SK-N-SH (cell line): ENCODE measurements around the gene FKBP2. TPM values are rescaled to one million over a fixed set of nuclear protein-coding genes. Genes with fewer than 3 reads are reported as not detected.

Experiments
- CTCF ChIA-PET: fragments of 300-600, 350-600 bp; formaldehyde crosslinking; extraction: SDS; loops from one replicate; lab custom pipeline; 2021; lab: Yijun Ruan, JAX
- POLR2A ChIA-PET: fragments of 350-600 bp; sonication (Branson Sonifier 250); formaldehyde crosslinking; extraction: SDS; loops from one replicate; lab custom pipeline; 2020; ENCODE audit warnings: antibody characterized with exemption, inconsistent platforms; lab: Yijun Ruan, JAX
- DNase-seq: peaks from one replicate; pipeline ENCODE4 v3.0.0; 2012
- H2AFZ ChIP-seq: fragments of 200-600 bp; sonication (generic); 2 replicates; pipeline ENCODE4 v1.8.1; 2016; ENCODE audit warnings: antibody characterized with exemption, mild to moderate bottlenecking, low read depth
- H3F3A ChIP-seq: fragments of 200-600 bp; sonication (generic); replicated peaks from 2 replicates; pipeline ENCODE3; 2016; ENCODE audit warnings: antibody characterized with exemption, mild to moderate bottlenecking; ENCODE audit not compliant: insufficient read depth
- H3K27ac ChIP-seq, 2 experiments: fragments of 200-500 bp in 1 of 2; fragments of 200-600 bp in 1 of 2; sonication (Bioruptor generic) in 1 of 2; sonication (generic), shearing (Covaris generic) in 1 of 2; 2 replicates each; pipeline versions ENCODE4 v1.5.1 to v1.6.1; 2014 to 2016; ENCODE audit warnings: low read depth in 2 of 2, inconsistent platforms in 1 of 2, low read length in 1 of 2, mild to moderate bottlenecking in 1 of 2, mixed read lengths in 1 of 2
- H3K27me3 ChIP-seq: fragments of 200-600 bp; sonication (generic), shearing (Covaris generic); 2 replicates; pipeline ENCODE4 v1.6.1; 2016; ENCODE audit warnings: mixed run types; ENCODE audit not compliant: insufficient read depth
- H3K36me3 ChIP-seq, 2 experiments: fragments of 200-500 bp in 1 of 2; fragments of 200-600 bp in 1 of 2; sonication (Bioruptor generic) in 1 of 2; sonication (generic) in 1 of 2; replicated peaks in 1 of 2; 2 replicates each; pipeline versions ENCODE3 to v1.5.1; 2014 to 2016; ENCODE audit warnings: low read length in 1 of 2, mild to moderate bottlenecking in 1 of 2; ENCODE audit not compliant: insufficient read depth in 2 of 2, control insufficient read depth in 1 of 2
- H3K4me1 ChIP-seq, 2 experiments: fragments of 200-500 bp in 1 of 2; fragments of 200-600 bp in 1 of 2; sonication (Bioruptor generic) in 1 of 2; sonication (generic), shearing (Covaris generic) in 1 of 2; 2 replicates each; pipeline versions ENCODE4 v1.5.1 to v1.6.1; 2014 to 2016; ENCODE audit warnings: low read depth in 1 of 2, low read length in 1 of 2, mixed run types in 1 of 2; ENCODE audit not compliant: insufficient read depth in 2 of 2, control insufficient read depth in 1 of 2
- H3K4me2 ChIP-seq: fragments of 200-600 bp; sonication (generic), shearing (Covaris generic); 2 replicates; pipeline ENCODE4 v1.6.1; 2017; ENCODE audit warnings: mixed run types
- H3K4me3 ChIP-seq, 2 experiments: fragments of 200-500 bp in 1 of 2; fragments of 200-600 bp in 1 of 2; sonication (Bioruptor generic) in 1 of 2; sonication (generic), shearing (Covaris generic) in 1 of 2; 2 replicates each; pipeline versions ENCODE4 v1.5.1 to v1.8.1; 2014 to 2016; ENCODE audit warnings: low read depth in 2 of 2, inconsistent platforms in 1 of 2, low read length in 1 of 2, mild to moderate bottlenecking in 1 of 2, mixed read lengths in 1 of 2, moderate library complexity in 1 of 2
- H3K79me2 ChIP-seq: fragments of 200-600 bp; sonication (generic); 2 replicates; pipeline ENCODE4 v1.8.1; 2017; ENCODE audit warnings: mild to moderate bottlenecking; ENCODE audit not compliant: insufficient read depth
- H3K9ac ChIP-seq: fragments of 200-600 bp; sonication (generic); 2 replicates; pipeline ENCODE4 v1.6.1; 2017; ENCODE audit warnings: mixed run types
- H3K9me2 ChIP-seq: fragments of 200-600 bp; sonication (generic); 2 replicates; pipeline ENCODE4 v1.6.1; 2017; ENCODE audit warnings: mixed run types
- H3K9me3 ChIP-seq: fragments of 200-600 bp; sonication (generic); 2 replicates; pipeline ENCODE4 v1.6.1; 2017; ENCODE audit warnings: mixed run types, mild to moderate bottlenecking, moderate library complexity
- H4K20me1 ChIP-seq: fragments of 200-600 bp; sonication (generic); 2 replicates; pipeline ENCODE4 v1.6.1; 2017; ENCODE audit warnings: mild to moderate bottlenecking, mixed run types; ENCODE audit not compliant: insufficient read depth
- CHD2 ChIP-seq: fragments of 150-350 bp; IDR thresholded peaks from 2 replicates; pipeline ENCODE4 v1.6.1; 2018; ENCODE audit warnings: low read length; ENCODE audit not compliant: partially characterized antibody
- CTCF ChIP-seq: fragments of 200-600 bp; sonication (generic); IDR thresholded peaks from 2 replicates; pipeline ENCODE4 v1.6.1; 2017; ENCODE audit warnings: antibody characterized with exemption, mild to moderate bottlenecking, moderate library complexity
- EP300 ChIP-seq, 2 experiments: IDR thresholded peaks; 2 replicates each; pipeline versions ENCODE4 v1.4.0 to v1.6.1; 2012; ENCODE audit warnings: borderline replicate concordance in 1 of 2, low read depth in 1 of 2, low read length in 1 of 2
- EZH2phosphoT487 ChIP-seq: fragments of 200-600 bp; sonication (generic); IDR thresholded peaks from 2 replicates; pipeline ENCODE4 v1.6.1; 2017; ENCODE audit warnings: low read depth, mixed run types, mild to moderate bottlenecking, antibody characterized with exemption, moderate library complexity, borderline replicate concordance
- GATA2 ChIP-seq: sonication (generic); formaldehyde crosslinking; IDR thresholded peaks from 2 replicates; pipeline ENCODE4 v1.5.0; 2020; ENCODE audit warnings: mild to moderate bottlenecking, missing genetic modification reagents
- IRF3 ChIP-seq: fragments of 150-350 bp; IDR thresholded peaks from 2 replicates; pipeline ENCODE4 v1.6.1; 2016; ENCODE audit warnings: mild to moderate bottlenecking, low read depth, low read length
- JUND ChIP-seq: IDR thresholded peaks from 2 replicates; pipeline ENCODE4 v1.4.0; 2012
- MEF2A ChIP-seq: IDR thresholded peaks from 2 replicates; pipeline ENCODE4 v1.4.0; 2012; ENCODE audit warnings: low read depth, borderline replicate concordance
- MXI1 ChIP-seq: IDR thresholded peaks from 2 replicates; pipeline ENCODE4 v1.6.1; 2012; ENCODE audit warnings: mild to moderate bottlenecking, low read depth, low read length, improper control_type of control experiment
- NFIC ChIP-seq: IDR thresholded peaks from 2 replicates; pipeline ENCODE4 v1.4.0; 2012; ENCODE audit warnings: borderline replicate concordance
- NRF1 ChIP-seq: IDR thresholded peaks from 2 replicates; pipeline ENCODE4 v1.6.1; 2012; ENCODE audit warnings: low read depth, mild to moderate bottlenecking, low read length
- PBX3 ChIP-seq: IDR thresholded peaks from 2 replicates; pipeline ENCODE4; 2012
- POLR2AphosphoS5 ChIP-seq: IDR thresholded peaks from 2 replicates; pipeline ENCODE4 v1.6.1; 2012; ENCODE audit warnings: low read depth, low read length
- RCOR1 ChIP-seq: fragments of 150-350 bp; IDR thresholded peaks from 2 replicates; pipeline ENCODE4 v1.6.1; 2017; ENCODE audit warnings: antibody characterized with exemption, low read length
- REST ChIP-seq: IDR thresholded peaks from 2 replicates; pipeline ENCODE4 v1.6.1; 2012; ENCODE audit warnings: mild to moderate bottlenecking, low read depth, low read length, moderate library complexity
- RXRA ChIP-seq: IDR thresholded peaks from 2 replicates; pipeline ENCODE4 v1.4.0; 2012; ENCODE audit warnings: low read depth, mild to moderate bottlenecking, borderline replicate concordance
- SMC3 ChIP-seq: IDR thresholded peaks from 2 replicates; pipeline ENCODE4 v1.6.1; 2012; ENCODE audit warnings: low read depth, low read length, improper control_type of control experiment
- TAF1 ChIP-seq: IDR thresholded peaks from 2 replicates; pipeline ENCODE4 v1.6.1; 2012; ENCODE audit warnings: low read depth, mild to moderate bottlenecking, low read length, moderate library complexity, borderline replicate concordance
- USF2 ChIP-seq: fragments of 150-350 bp; IDR thresholded peaks from 2 replicates; pipeline ENCODE4 v1.6.1; 2017; ENCODE audit warnings: antibody characterized with exemption, low read length, low read depth, borderline replicate concordance
- WGBS: methylation state at CpG from one replicate; pipeline ENCODE4 v1.1.6; 2017; ENCODE audit warnings: low lambda C conversion rate; 5-methylcytosine and 5-hydroxymethylcytosine counted together
- polyA plus RNA-seq, 3 experiments: library from polyadenylated mRNA; depleted of rRNA; stranded (reverse); fragments of >200 nt; gene quantifications; 2 replicates each; pipeline ENCODE4 v1.2.3, GENCODE V29; 2012

FKBP2 gene
- polyA plus RNA-seq, 1 of the 3 experiments (the other 2 are of a cell fraction), result 127 TPM

- Histone ChIP-seq H3K4me1 (peaks cover 8 to 32% of the 10 kb centered on the region in 2 experiments; a peak in 2 of 4 replicates), H4K20me1 (no peaks in the 10 kb centered on the region), H3K4me2 (no peak overlapping the region; the same call in 1 of the 2 replicates), H3K36me3 (peaks cover 0 to 2% of the 10 kb centered on the region in 2 experiments), H3K4me3 (no peak overlapping the region), H3F3A (peaks cover 16% of the 10 kb centered on the region), H3K9me3 (no peaks in the 10 kb centered on the region), H3K9ac (no peak overlapping the region), H2AFZ (no peak overlapping the region), H3K9me2 (no peaks in the 10 kb centered on the region), H3K27ac (no peak overlapping the region), H3K27me3 (peaks cover 15% of the 10 kb centered on the region; the same call in 1 of the 2 replicates), H3K79me2 (peaks cover 23% of the 10 kb centered on the region)
- POLR2A ChIA-PET, result no interaction called here
- no peak for DNase-seq
- 96% methylated on average over 21 of the region's 33 CpGs for WGBS
- CTCF ChIA-PET, result interaction anchor here (1.0 to 12.2 kb wide), 5 partner anchors 16 to 67 kb away, joined by 3 to 196 read pairs (median 7); partner anchors contain the start of genes CATSPERZ, ESRRA, PRDX5 and TRMT112
- TF ChIP-seq EZH2phosphoT487 (no peak), MXI1 (no peak), JUND (no peak), PBX3 (no peak), USF2 (no peak), SMC3 (no peak), CHD2 (no peak), NRF1 (no peak), RCOR1 (no peak), NFIC (no peak), POLR2AphosphoS5 (no peak), GATA2 (CRISPR knock-in tag) (no peak), RXRA (no peak), EP300 (IDR thresholded peaks at IDR 0.05; ENCODE audit: borderline replicate concordance in 1 of 2, low read depth in 1 of 2, low read length in 1 of 2) (no peak), TAF1 (no peak), MEF2A (no peak), IRF3 (no peak), REST (no peak), CTCF (no peak)
Observed at GRCh38 chr11:64287676-64288352, 46.9 kb downstream of the FKBP2 start.
